ENCODE results near the gene CCL19.

- TF ChIP-seq CTCF (IDR thresholded peaks at IDR 0.05) = peak; percentile 92 to 99 (median 98)
- no peak for TF ChIP-seq POLR2A (IDR thresholded peaks at IDR 0.05)
Observed at GRCh38 chr9:34701769-34702736, 11.0 kb upstream of the CCL19 start.
